Prostate gland (tissue), 2 donors: ENCODE data around the gene ATOSA. TPM values are rescaled to one million over a fixed set of nuclear protein-coding genes. Genes with fewer than 3 reads are reported as not detected.

Experiments
- DNase-seq: peaks from one replicate; pipeline ENCODE4 v3.0.0-alpha.2; 2019; ENCODE audit warnings: low spot score
- H3K27ac ChIP-seq, 2 donors: fragments of 200-600 bp; sonication (generic); 2 replicates each; pipeline ENCODE4 v1.5.1; 2017 to 2019
- H3K27me3 ChIP-seq: fragments of 200-600 bp; sonication (generic); replicated peaks from 2 replicates; pipeline ENCODE4 v1.5.1; 2019; ENCODE audit not compliant: insufficient read depth
- H3K36me3 ChIP-seq, 2 donors: fragments of 200-600 bp; sonication (generic); 1 replicate in 1 of 2; 2 replicates in 1 of 2; pipeline versions ENCODE4 v1.5.1 to v1.8.1; 2017 to 2019
- H3K4me1 ChIP-seq: fragments of 200-600 bp; sonication (generic); replicated peaks from 2 replicates; pipeline ENCODE4 v1.5.1; 2019
- H3K4me3 ChIP-seq, 2 donors: fragments of 200-600 bp; sonication (generic); 2 replicates each; pipeline ENCODE4 v1.5.1; 2017 to 2019
- H3K9me3 ChIP-seq: fragments of 200-600 bp; sonication (generic); 2 replicates; pipeline ENCODE4 v1.5.1; 2017
- CTCF ChIP-seq, 4 experiments: fragments of 200-600 bp in 2 of 4; fragments of 450-650 bp in 2 of 4; sonication (generic) in 2 of 4; IDR thresholded peaks; 1 replicate in 3 of 4; 2 replicates in 1 of 4; pipeline ENCODE4 v1.5.1; 2016 to 2019; ENCODE audit warnings: antibody characterized with exemption in 4 of 4, mild to moderate bottlenecking in 2 of 4, moderate library complexity in 2 of 4
- POLR2A ChIP-seq: fragments of 450-650 bp; IDR thresholded peaks from one replicate; pipeline ENCODE4 v1.6.1; 2016; ENCODE audit warnings: antibody characterized with exemption, mild to moderate bottlenecking
- POLR2AphosphoS5 ChIP-seq: sonication (generic); formaldehyde crosslinking; IDR thresholded peaks from one replicate; pipeline ENCODE4 v1.6.1; 2017; ENCODE audit warnings: antibody characterized with exemption
- WGBS: methylation state at CpG from one replicate; pipeline ENCODE4 v1.1.5; 2018; 5-methylcytosine and 5-hydroxymethylcytosine counted together
- intact Hi-C: fragments of 100-400 bp; cut with DNase I; formaldehyde crosslinking; loops from one replicate; pipeline ENCODE4 v1.14.2; 2022
- total RNA-seq, 2 donors: library from RNA; depleted of rRNA; stranded (reverse); fragments of >200 nt; gene quantifications; one replicate each; pipeline ENCODE4 v1.1.0, GENCODE V29; 2016

The ATOSA gene
- total RNA-seq, 2 donors from 2014 or later = 44.3 to 81.6 TPM

GRCh38 chr15:52635908-52636307, 43.3 kb downstream of the ATOSA start:
- intact Hi-C loops = no loop called here
- no peaks in the 10 kb centered on the region for H3K4me1 ChIP-seq
- H3K4me3 ChIP-seq = no peak overlapping the region
- H3K9me3 ChIP-seq = no peaks in the 10 kb centered on the region
- WGBS = 96% methylated on average over 1 of the region's 1 CpG
- no peak for TF ChIP-seq POLR2AphosphoS5
- no peak for TF ChIP-seq POLR2A
- no peak for TF ChIP-seq CTCF (IDR thresholded peaks at IDR 0.05)
- no peaks in the 10 kb centered on the region for H3K27me3 ChIP-seq
- no peak overlapping the region for H3K27ac ChIP-seq
- H3K36me3 ChIP-seq = no peaks in the 10 kb centered on the region
- no peak for DNase-seq

Other genes with a start within 250 kb of the ATOSA start
- 10 to 100 TPM; 24.9 to 41.9 TPM for gene MYO5A, start 150.5 kb downstream of the ATOSA start, total RNA-seq
- gene ARPP19, start 110.4 kb downstream of the ATOSA start, total RNA-seq = 100 to 1,000 TPM in 1 of 2 donors, 10 to 100 TPM in 1; 86.9 to 130 TPM
- gene ONECUT1, start 110.9 kb upstream of the ATOSA start, total RNA-seq = 1 to 10 TPM in 1 of 2 donors, not detected in 1; 1.3 TPM